A549 (cell line): ENCODE measurements around the gene FAM221B. TPM values are rescaled to one million over a fixed set of nuclear protein-coding genes. Genes with fewer than 3 reads are reported as not detected.

Experiments
- ATAC-seq, 2 experiments: fragments of 200-7000 bp in 1 of 2; fragments of >200 bp in 1 of 2; cut with Nextera tagmentation in 1 of 2; cut with Tn5 transposase in 1 of 2; 3 replicates each; pipeline versions ENCODE4 v1.8.0 to v1.9.1; 2018 to 2020; ENCODE audit warnings: mild to moderate bottlenecking in 1 of 2, moderate library complexity in 1 of 2
- CTCF ChIA-PET: fragments of 300-600 bp; sonication (Branson Sonifier 250); formaldehyde crosslinking; extraction: SDS; loops from one replicate; lab custom pipeline; 2021; ENCODE audit warnings: antibody characterized with exemption, inconsistent platforms; lab: Yijun Ruan, JAX
- POLR2A ChIA-PET: fragments of 350-600 bp; formaldehyde crosslinking; extraction: SDS; loops from one replicate; lab custom pipeline; 2021; ENCODE audit warnings: antibody characterized with exemption, inconsistent platforms; lab: Yijun Ruan, JAX
- DNase-seq, 2 experiments: peaks; one replicate each; pipeline versions ENCODE4 v3.0.0 to v3.0.0-alpha.2; 2011 to 2016; ENCODE audit warnings: low read depth in 1 of 2, low spot score in 1 of 2
- FAIRE-seq: peaks from 2 replicates; lab custom pipeline; 2011; peaks lifted over from hg19 to GRCh38; lab: Jason Lieb, UNC
- H3K27ac ChIP-seq, 2 experiments: fragments of >200 bp; sonication (Bioruptor Twin); formaldehyde crosslinking; 3 replicates each; pipeline ENCODE4 v1.5.1; 2016 to 2017
- H3K4me1 ChIP-seq: fragments of >200 bp; sonication (Bioruptor Twin); formaldehyde crosslinking; 3 replicates; pipeline ENCODE4 v1.6.1; 2016
- H3K4me2 ChIP-seq: fragments of >200 bp; sonication (Bioruptor Twin); formaldehyde crosslinking; 3 replicates; pipeline ENCODE4 v1.6.1; 2016
- H3K4me3 ChIP-seq: fragments of >200 bp; sonication (Bioruptor Twin); formaldehyde crosslinking; 3 replicates; pipeline ENCODE4 v1.5.1; 2016
- H3K9me3 ChIP-seq: fragments of >200 bp; sonication (Bioruptor Twin); formaldehyde crosslinking; 3 replicates; pipeline ENCODE4 v1.6.1; 2016
- ATOH8 ChIP-seq: fragments of 250-450 bp; sonication (Bioruptor Pico); IDR thresholded peaks from 2 replicates; pipeline ENCODE4 v1.5.0; 2020; ENCODE audit warnings: low read depth, mild to moderate bottlenecking, moderate library complexity
- BHLHE40 ChIP-seq: IDR thresholded peaks from 2 replicates; pipeline ENCODE4 v1.6.1; 2012; ENCODE audit warnings: low read depth, low read length, inconsistent platforms
- CBX8 ChIP-seq: fragments of 200-600 bp; sonication (generic); IDR thresholded peaks from 2 replicates; pipeline ENCODE4 v1.6.1; 2016
- EHF ChIP-seq: fragments of 250-450 bp; sonication (Bioruptor Pico); IDR thresholded peaks from 2 replicates; pipeline ENCODE4 v1.5.0; 2020; ENCODE audit warnings: mild to moderate bottlenecking
- EHMT2 ChIP-seq: fragments of 200-600 bp; sonication (generic); IDR thresholded peaks from 2 replicates; pipeline ENCODE4 v1.6.1; 2016; ENCODE audit warnings: antibody characterized with exemption, low read depth, mild to moderate bottlenecking, moderate library complexity
- EP300 ChIP-seq, 2 experiments: fragments of >200 bp; sonication (Bioruptor Twin); formaldehyde crosslinking; IDR thresholded peaks; 2 replicates in 1 of 2; 3 replicates in 1 of 2; pipeline ENCODE4 v1.6.1; 2016 to 2017
- ESRRA ChIP-seq: fragments of 150-350 bp; IDR thresholded peaks from 2 replicates; pipeline ENCODE4 v1.6.1; 2014; ENCODE audit warnings: mild to moderate bottlenecking, low read length, borderline replicate concordance
- FOSB ChIP-seq: fragments of 250-450 bp; sonication (Bioruptor Pico); IDR thresholded peaks from 2 replicates; pipeline ENCODE4 v1.5.0; 2020; ENCODE audit warnings: mild to moderate bottlenecking, moderate library complexity
- FOSL2 ChIP-seq, 2 experiments: fragments of 450-650 bp in 1 of 2; fragments of >200 bp in 1 of 2; sonication (Bioruptor Twin) in 1 of 2; formaldehyde crosslinking; IDR thresholded peaks; 2 replicates each; pipeline versions ENCODE4 v1.5.0 to v1.6.1; 2016 to 2020; ENCODE audit warnings: mild to moderate bottlenecking in 1 of 2, moderate library complexity in 1 of 2
- FOXS1 ChIP-seq: fragments of 250-450 bp; sonication (Bioruptor Pico); IDR thresholded peaks from 2 replicates; pipeline ENCODE4 v1.5.0; 2020; ENCODE audit warnings: mild to moderate bottlenecking, moderate library complexity
- HOXA7 ChIP-seq: fragments of 250-450 bp; sonication (Bioruptor Pico); IDR thresholded peaks from 2 replicates; pipeline ENCODE4 v1.5.0; 2020; ENCODE audit warnings: mild to moderate bottlenecking, moderate library complexity
- HOXB5 ChIP-seq: fragments of 250-450 bp; sonication (Bioruptor Pico); IDR thresholded peaks from 2 replicates; pipeline ENCODE4 v1.5.0; 2020; ENCODE audit warnings: mild to moderate bottlenecking, moderate library complexity
- JUN ChIP-seq, 2 experiments: fragments of >200 bp; sonication (Bioruptor Twin); formaldehyde crosslinking; IDR thresholded peaks; 2 replicates in 1 of 2; 3 replicates in 1 of 2; pipeline ENCODE4 v1.6.1; 2016 to 2017
- JUNB ChIP-seq: fragments of >200 bp; sonication (Bioruptor Twin); formaldehyde crosslinking; IDR thresholded peaks from 2 replicates; pipeline ENCODE4 v1.6.1; 2016
- KDM1A ChIP-seq: fragments of 200-600 bp; sonication (generic); IDR thresholded peaks from 2 replicates; pipeline ENCODE4 v1.6.1; 2016; ENCODE audit warnings: low read depth, mild to moderate bottlenecking
- MAFK ChIP-seq: fragments of 450-650 bp; IDR thresholded peaks from 2 replicates; pipeline ENCODE4 v1.6.1; 2014; ENCODE audit not compliant: partially characterized antibody
- MAZ ChIP-seq: fragments of 150-350 bp; IDR thresholded peaks from 2 replicates; pipeline ENCODE4 v1.6.1; 2014; ENCODE audit warnings: antibody characterized with exemption, low read depth, low read length, borderline replicate concordance
- NFE2L2 ChIP-seq: fragments of 150-350 bp; conservative IDR thresholded peaks from 2 replicates; pipeline ENCODE4 v1.6.1; 2014; ENCODE audit warnings: low read length
- RCOR1 ChIP-seq: fragments of 150-350 bp; IDR thresholded peaks from 2 replicates; pipeline ENCODE4 v1.6.1; 2014; ENCODE audit warnings: antibody characterized with exemption, low read length, low read depth
- RFX5 ChIP-seq: fragments of 450-650 bp; IDR thresholded peaks from 2 replicates; pipeline ENCODE4 v1.7.1; 2014; ENCODE audit warnings: antibody characterized with exemption, mild to moderate bottlenecking, moderate library complexity
- RNF2 ChIP-seq: fragments of 200-600 bp; sonication (generic); IDR thresholded peaks from 2 replicates; pipeline ENCODE4 v1.6.1; 2016; ENCODE audit warnings: low read depth, mild to moderate bottlenecking, antibody characterized with exemption, moderate library complexity, borderline replicate concordance
- SMC3 ChIP-seq: fragments of >200 bp; sonication (Bioruptor Twin); formaldehyde crosslinking; IDR thresholded peaks from 3 replicates; pipeline ENCODE4 v1.6.1; 2018; ENCODE audit warnings: inconsistent platforms
- TFCP2L1 ChIP-seq: fragments of 250-450 bp; sonication (Bioruptor Pico); IDR thresholded peaks from 2 replicates; pipeline ENCODE4 v1.5.0; 2021; ENCODE audit warnings: mild to moderate bottlenecking
- TP53 ChIP-seq: fragments of 250-450 bp; sonication (Bioruptor Pico); IDR thresholded peaks from 2 replicates; pipeline ENCODE4 v1.5.0; 2021; ENCODE audit warnings: mild to moderate bottlenecking, moderate library complexity
- ZNF302 ChIP-seq: fragments of 250-450 bp; sonication (Bioruptor Pico); IDR thresholded peaks from 2 replicates; pipeline ENCODE4 v1.9.0; 2021; ENCODE audit warnings: inconsistent platforms, mild to moderate bottlenecking, moderate library complexity
- ZSCAN20 ChIP-seq: fragments of 250-450 bp; sonication (Bioruptor Pico); IDR thresholded peaks from 2 replicates; pipeline ENCODE4 v1.8.0; 2022; ENCODE audit warnings: mild to moderate bottlenecking, moderate library complexity
- WGBS: methylation state at CpG from one replicate; pipeline ENCODE4 v1.1.6; 2017; ENCODE audit errors: missing lambda C conversion rate; 5-methylcytosine and 5-hydroxymethylcytosine counted together
- polyA plus RNA-seq, 4 experiments: library from polyadenylated mRNA; depleted of rRNA in 3 of 4; stranded (reverse); fragments of >200 nt; fragmentation: RNase III in 1 of 4; extraction: RNeasy Plus Mini Kit Qiagen cat#74134 plus additional on column Dnase treatment in 1 of 4; gene quantifications; 2 replicates in 3 of 4; 3 replicates in 1 of 4; pipeline ENCODE4 v1.2.3, GENCODE V29; 2011 to 2017
- TF ChIP-seq, protein P1 (sequence below): IDR thresholded peaks from 2 replicates; pipeline ENCODE4 v1.6.1; 2012
- TF ChIP-seq, protein P2 (sequence below): fragments of 250-450 bp; sonication (Bioruptor Pico); IDR thresholded peaks from 2 replicates; pipeline ENCODE4 v1.5.0; 2021; ENCODE audit warnings: mild to moderate bottlenecking, moderate library complexity, borderline replicate concordance

Gene FAM221B
- polyA plus RNA-seq, 2 of the 4 experiments (the other 2 are of a cell fraction): not detected

- CTCF ChIA-PET: interaction anchor here (0.5 to 5.0 kb wide), 62 partner anchors 8 to 1765 kb away, joined by 3 to 122 read pairs (median 7); partner anchors contain the start of genes ARHGEF39, CCDC107, FAM221B and GBA2
- H3K4me1 ChIP-seq: peaks cover 2% of the 10 kb centered on the region
- TF ChIP-seq FOXS1 (CRISPR knock-in tag): no peak
- TF ChIP-seq ESRRA: no peak
- no peak for TF ChIP-seq RCOR1
- TF ChIP-seq, all 56 proteins: peak for 0
- DNase-seq (no peak), ATAC-seq (peak; percentile 28 to 54; a peak in 4 of 6 replicates), FAIRE-seq (no peak)
- Histone ChIP-seq H3K4me3 (no peak overlapping the region), H3K27ac (no peak overlapping the region), H3K4me2 (no peak overlapping the region), H3K9me3 (no peaks in the 10 kb centered on the region)
- POLR2A ChIA-PET: interaction anchor here (1.5 kb wide), 1 partner anchor 92 kb away, joined by 4 read pairs; no protein-coding TSS in a partner anchor
- 25% methylated on average over 4 of the region's 4 CpGs for WGBS
These were observed 38.5 kb downstream of the FAM221B start for GRCh38 chr9:35790025-35790384.

GRCh38 chr9:35789541-35789940 lies 39.0 kb downstream of the FAM221B start:
- ChIA-PET CTCF (interaction anchor here (0.6 to 5.0 kb wide), 56 partner anchors 8 to 404 kb away, joined by 3 to 122 read pairs (median 8); partner anchors contain the start of genes ARHGEF39, CCDC107, FAM221B and GBA2), POLR2A (interaction anchor here (1.5 kb wide), 1 partner anchor 93 kb away, joined by 4 read pairs; no protein-coding TSS in a partner anchor)
- peak; percentile 29; the same call in 1 of the 2 replicates for TF ChIP-seq NFE2L2
- TF ChIP-seq TP53 (CRISPR knock-in tag): no peak
- no peak for TF ChIP-seq RFX5
- TF ChIP-seq EP300 (IDR thresholded peaks at IDR 0.05): no peak
- no peak for TF ChIP-seq EHF (CRISPR knock-in tag)
- TF ChIP-seq HOXA7 (CRISPR knock-in tag): no peak
- TF ChIP-seq HOXB5 (CRISPR knock-in tag): no peak
- TF ChIP-seq ATOH8 (CRISPR knock-in tag): no peak
- TF ChIP-seq, protein P1, sequence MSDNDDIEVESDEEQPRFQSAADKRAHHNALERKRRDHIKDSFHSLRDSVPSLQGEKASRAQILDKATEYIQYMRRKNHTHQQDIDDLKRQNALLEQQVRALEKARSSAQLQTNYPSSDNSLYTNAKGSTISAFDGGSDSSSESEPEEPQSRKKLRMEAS: no peak
- TF ChIP-seq RCOR1: no peak
- TF ChIP-seq CBX8: no peak
- TF ChIP-seq ZSCAN20 (CRISPR knock-in tag): no peak
- peak; percentile 95 for TF ChIP-seq MAFK
- TF ChIP-seq BHLHE40: no peak
- Histone ChIP-seq H3K9me3 (no peaks in the 10 kb centered on the region), H3K27ac (no peak overlapping the region), H3K4me3 (no peak overlapping the region), H3K4me2 (no peak overlapping the region), H3K4me1 (no peaks in the 10 kb centered on the region; the same call in 2 of the 3 replicates)
- FAIRE-seq (no peak), DNase-seq (no peak), ATAC-seq (no peak)
- WGBS: 91% methylated on average over 2 of the region's 2 CpGs

- no peak overlapping the region for H3K4me3 ChIP-seq
- no peaks in the 10 kb centered on the region for H3K9me3 ChIP-seq
- DNase-seq: no peak
- FAIRE-seq: no peak
- no peaks in the 10 kb centered on the region for H3K4me1 ChIP-seq
- ATAC-seq: no peak
- H3K27ac ChIP-seq: no peak overlapping the region
- H3K4me2 ChIP-seq: no peak overlapping the region
- ChIA-PET POLR2A (no interaction called here), CTCF (interaction anchor here (1.2 to 1.4 kb wide), 3 partner anchors 31 to 128 kb away, joined by 3 to 5 read pairs (median 3); partner anchors contain the start of gene HINT2)
- TF ChIP-seq, protein P1: no peak
- TF ChIP-seq RNF2 (no peak), FOSL2 (IDR thresholded peaks at IDR 0.05) (no peak), FOSL2 (CRISPR knock-in tag; IDR thresholded peaks at IDR 0.05) (no peak), KDM1A (no peak), NFE2L2 (no peak), JUNB (no peak), ZSCAN20 (CRISPR knock-in tag) (no peak), SMC3 (no peak), TP53 (CRISPR knock-in tag) (no peak), CBX8 (no peak), TFCP2L1 (CRISPR knock-in tag) (no peak), MAZ (no peak), JUN (IDR thresholded peaks at IDR 0.05) (no peak), ZNF302 (CRISPR knock-in tag) (no peak), FOSB (CRISPR knock-in tag) (no peak), EHMT2 (no peak)
- TF ChIP-seq, protein P2, sequence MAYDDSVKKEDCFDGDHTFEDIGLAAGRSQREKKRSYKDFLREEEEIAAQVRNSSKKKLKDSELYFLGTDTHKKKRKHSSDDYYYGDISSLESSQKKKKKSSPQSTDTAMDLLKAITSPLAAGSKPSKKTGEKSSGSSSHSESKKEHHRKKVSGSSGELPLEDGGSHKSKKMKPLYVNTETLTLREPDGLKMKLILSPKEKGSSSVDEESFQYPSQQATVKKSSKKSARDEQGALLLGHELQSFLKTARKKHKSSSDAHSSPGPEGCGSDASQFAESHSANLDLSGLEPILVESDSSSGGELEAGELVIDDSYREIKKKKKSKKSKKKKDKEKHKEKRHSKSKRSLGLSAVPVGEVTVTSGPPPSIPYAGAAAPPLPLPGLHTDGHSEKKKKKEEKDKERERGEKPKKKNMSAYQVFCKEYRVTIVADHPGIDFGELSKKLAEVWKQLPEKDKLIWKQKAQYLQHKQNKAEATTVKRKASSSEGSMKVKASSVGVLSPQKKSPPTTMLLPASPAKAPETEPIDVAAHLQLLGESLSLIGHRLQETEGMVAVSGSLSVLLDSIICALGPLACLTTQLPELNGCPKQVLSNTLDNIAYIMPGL (CRISPR knock-in tag): no peak
These were observed 45.1 kb downstream of the FAM221B start for GRCh38 chr9:35783418-35783817.
